ENCODE data around the gene NAPA. TPM values are rescaled to one million over a fixed set of nuclear protein-coding genes. Genes with fewer than 3 reads are reported as not detected.

NAPA gene
- total RNA-seq, 1 experiment from 2014 or later = 61.3 TPM

DNA sequence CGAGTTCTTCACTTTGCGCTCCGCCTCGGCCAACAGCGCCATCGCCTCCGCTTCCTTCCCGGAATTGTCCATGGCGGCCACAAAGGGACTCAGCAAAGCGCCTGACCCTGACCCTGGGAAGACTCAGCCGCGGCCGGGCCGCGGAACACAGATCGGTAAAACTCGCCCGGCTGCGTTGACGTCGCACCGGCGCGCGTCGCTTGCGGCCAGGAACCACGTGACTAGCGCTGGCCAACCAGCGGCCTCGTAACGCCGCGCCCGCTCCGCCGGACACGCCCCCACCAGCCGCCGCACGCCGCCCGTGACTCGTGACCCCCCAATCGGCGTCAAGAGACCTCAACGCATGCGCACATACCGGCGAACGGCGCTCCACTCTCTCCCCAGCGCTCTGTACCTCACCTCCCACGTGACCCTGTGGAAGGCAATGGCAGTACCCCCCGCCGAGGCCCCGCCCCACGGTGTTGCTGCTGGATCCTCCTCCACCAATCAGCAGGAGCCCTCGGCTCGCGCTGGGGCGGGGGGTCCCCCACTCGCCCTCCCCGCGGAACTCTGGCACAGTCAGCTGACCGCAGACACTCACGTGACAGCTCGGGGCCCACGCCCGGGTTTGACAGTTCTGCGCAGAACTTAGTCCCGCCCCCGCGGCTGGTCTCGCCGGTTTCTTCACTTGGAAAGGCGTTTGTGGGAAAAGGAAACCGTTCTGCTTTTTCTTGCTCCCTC is at the start of gene NAPA (continued):
- peak; percentile 99 for TF ChIP-seq USF1 (CRISPR knock-in tag; IDR thresholded peaks at IDR 0.05)
- TF ChIP-seq TEAD4 (CRISPR knock-in tag; IDR thresholded peaks at IDR 0.05) = no peak
- peak; percentile 77; the same call in 1 of the 2 replicates for TF ChIP-seq CREM (CRISPR knock-in tag; IDR thresholded peaks at IDR 0.05)
- TF ChIP-seq GABPB1 (CRISPR knock-in tag; IDR thresholded peaks at IDR 0.05) = 0 out of 2 replicates have a peak, but pooled peaks have one; percentile 13

DNA sequence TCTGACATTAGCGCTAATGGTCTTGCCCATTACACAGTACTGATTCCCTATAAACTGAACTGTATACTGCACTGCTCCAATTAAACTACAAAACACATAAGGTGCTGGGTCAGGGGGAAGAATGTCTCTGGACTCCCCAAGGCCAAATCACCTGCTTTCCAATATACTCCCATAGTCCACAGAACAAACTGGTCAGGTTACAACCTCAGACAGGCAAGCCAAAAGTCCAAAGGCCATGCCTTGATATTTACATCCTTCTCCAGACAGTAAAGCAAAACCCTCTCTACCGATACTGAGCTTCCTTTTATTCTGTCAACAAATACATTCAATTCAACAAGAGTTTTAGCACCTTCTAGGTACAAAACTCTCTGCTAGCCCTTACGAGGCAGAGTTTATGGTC is 49.2 kb upstream of the NAPA start:
- Mint-ChIP-seq H3K27ac (no peak overlapping the region), H3K36me3 (no peaks in the 10 kb centered on the region), H3K27me3 (ENCODE audit: low read depth) (no peaks in the 10 kb centered on the region), H3K9me3 (no peaks in the 10 kb centered on the region), H3K4me1 (peaks cover 13% of the 10 kb centered on the region), H3K4me3 (no peak overlapping the region)
- no peak for TF ChIP-seq ATF3 (CRISPR knock-in tag; conservative IDR thresholded peaks at IDR 0.05)
- no peak for TF ChIP-seq ESRRA (CRISPR knock-in tag; IDR thresholded peaks at IDR 0.05; ENCODE audit: borderline replicate concordance)
- CTCF ChIA-PET = no interaction called here
- ATAC-seq = no peak
- POLR2A ChIA-PET = no interaction called here
- no peak for DNase-seq (ENCODE audit: low spot score)

DNA sequence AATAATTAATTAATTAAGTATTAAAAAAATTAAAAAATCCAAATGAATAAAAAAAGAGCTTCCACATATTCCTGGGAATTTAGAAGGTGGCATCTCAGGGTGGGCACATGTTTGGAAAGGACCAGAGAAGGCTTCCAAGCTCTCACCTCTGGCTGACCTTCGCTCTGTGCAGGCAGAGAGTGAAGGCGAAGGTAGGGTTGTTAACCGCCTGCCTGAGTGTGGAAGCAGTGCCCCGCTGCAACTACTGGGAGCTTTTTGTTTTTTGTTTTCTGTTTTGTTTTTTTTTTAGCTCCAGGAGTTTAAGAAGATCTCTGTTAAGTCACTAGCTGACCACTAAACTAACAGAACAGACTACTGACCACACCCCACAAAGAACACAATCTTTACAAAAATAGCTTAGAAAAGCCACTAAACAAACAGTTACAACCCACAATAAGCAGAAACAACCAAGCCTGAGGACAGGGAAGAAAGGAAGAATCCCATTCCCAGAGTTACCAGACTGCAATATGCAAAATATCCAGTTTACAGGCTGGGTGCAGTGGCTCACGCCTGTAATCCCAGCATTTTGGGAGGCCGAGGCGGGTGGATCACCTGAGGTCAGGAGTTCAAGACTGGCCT is 46.7 kb upstream of the NAPA start:
- no peak; the same call in 1 of the 2 replicates for ATAC-seq
- no peak for TF ChIP-seq TCF7 (CRISPR knock-in tag; IDR thresholded peaks at IDR 0.05; ENCODE audit: low read depth)
- TF ChIP-seq SP1 (CRISPR knock-in tag; conservative IDR thresholded peaks at IDR 0.05) = no peak
- TF ChIP-seq NFYB (CRISPR knock-in tag; conservative IDR thresholded peaks at IDR 0.05; ENCODE audit: low read depth) = no peak
- TF ChIP-seq, protein P1, sequence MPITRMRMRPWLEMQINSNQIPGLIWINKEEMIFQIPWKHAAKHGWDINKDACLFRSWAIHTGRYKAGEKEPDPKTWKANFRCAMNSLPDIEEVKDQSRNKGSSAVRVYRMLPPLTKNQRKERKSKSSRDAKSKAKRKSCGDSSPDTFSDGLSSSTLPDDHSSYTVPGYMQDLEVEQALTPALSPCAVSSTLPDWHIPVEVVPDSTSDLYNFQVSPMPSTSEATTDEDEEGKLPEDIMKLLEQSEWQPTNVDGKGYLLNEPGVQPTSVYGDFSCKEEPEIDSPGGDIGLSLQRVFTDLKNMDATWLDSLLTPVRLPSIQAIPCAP (CRISPR knock-in tag; IDR thresholded peaks at IDR 0.05) = no peak
- no peak for TF ChIP-seq PRRX2 (CRISPR knock-in tag; IDR thresholded peaks at IDR 0.05)
- TF ChIP-seq, protein P2, sequence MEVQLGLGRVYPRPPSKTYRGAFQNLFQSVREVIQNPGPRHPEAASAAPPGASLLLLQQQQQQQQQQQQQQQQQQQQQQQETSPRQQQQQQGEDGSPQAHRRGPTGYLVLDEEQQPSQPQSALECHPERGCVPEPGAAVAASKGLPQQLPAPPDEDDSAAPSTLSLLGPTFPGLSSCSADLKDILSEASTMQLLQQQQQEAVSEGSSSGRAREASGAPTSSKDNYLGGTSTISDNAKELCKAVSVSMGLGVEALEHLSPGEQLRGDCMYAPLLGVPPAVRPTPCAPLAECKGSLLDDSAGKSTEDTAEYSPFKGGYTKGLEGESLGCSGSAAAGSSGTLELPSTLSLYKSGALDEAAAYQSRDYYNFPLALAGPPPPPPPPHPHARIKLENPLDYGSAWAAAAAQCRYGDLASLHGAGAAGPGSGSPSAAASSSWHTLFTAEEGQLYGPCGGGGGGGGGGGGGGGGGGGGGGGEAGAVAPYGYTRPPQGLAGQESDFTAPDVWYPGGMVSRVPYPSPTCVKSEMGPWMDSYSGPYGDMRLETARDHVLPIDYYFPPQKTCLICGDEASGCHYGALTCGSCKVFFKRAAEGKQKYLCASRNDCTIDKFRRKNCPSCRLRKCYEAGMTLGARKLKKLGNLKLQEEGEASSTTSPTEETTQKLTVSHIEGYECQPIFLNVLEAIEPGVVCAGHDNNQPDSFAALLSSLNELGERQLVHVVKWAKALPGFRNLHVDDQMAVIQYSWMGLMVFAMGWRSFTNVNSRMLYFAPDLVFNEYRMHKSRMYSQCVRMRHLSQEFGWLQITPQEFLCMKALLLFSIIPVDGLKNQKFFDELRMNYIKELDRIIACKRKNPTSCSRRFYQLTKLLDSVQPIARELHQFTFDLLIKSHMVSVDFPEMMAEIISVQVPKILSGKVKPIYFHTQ (CRISPR knock-in tag; IDR thresholded peaks at IDR 0.05) = no peak
- TF ChIP-seq ZNF263 (CRISPR knock-in tag; IDR thresholded peaks at IDR 0.05; ENCODE audit: low read depth) = no peak
- TF ChIP-seq CREM (CRISPR knock-in tag; IDR thresholded peaks at IDR 0.05) = no peak
- no peak for TF ChIP-seq GABPB1 (CRISPR knock-in tag; IDR thresholded peaks at IDR 0.05)
- TF ChIP-seq GTF2I (CRISPR knock-in tag; conservative IDR thresholded peaks at IDR 0.05) = no peak
- TF ChIP-seq RELA (CRISPR knock-in tag; IDR thresholded peaks at IDR 0.05; ENCODE audit: borderline replicate concordance) = no peak
- no peak for TF ChIP-seq PRDM15 (CRISPR knock-in tag; IDR thresholded peaks at IDR 0.05)
- TF ChIP-seq ESRRA (CRISPR knock-in tag; IDR thresholded peaks at IDR 0.05; ENCODE audit: borderline replicate concordance) = no peak
- no peak for TF ChIP-seq IRF2 (CRISPR knock-in tag; IDR thresholded peaks at IDR 0.05; ENCODE audit: borderline replicate concordance, low read depth)
- H3K4me1 Mint-ChIP-seq = peaks cover 13% of the 10 kb centered on the region
- no peaks in the 10 kb centered on the region for H3K27me3 Mint-ChIP-seq (ENCODE audit: low read depth)
- POLR2A ChIA-PET = interaction anchor here (1.0 kb wide), 1 partner anchor 11 kb away, joined by 3 read pairs; no protein-coding TSS in a partner anchor
- CTCF ChIA-PET = interaction anchor here (0.6 to 1.7 kb wide), 6 partner anchors 47 to 204 kb away, joined by 3 to 7 read pairs (median 3); partner anchors contain the start of genes BICRA and EHD2
- no peak overlapping the region; the same call in 1 of the 2 replicates for H3K27ac Mint-ChIP-seq
- H3K9me3 Mint-ChIP-seq = no peaks in the 10 kb centered on the region
- no peaks in the 10 kb centered on the region for H3K36me3 Mint-ChIP-seq
- DNase-seq (ENCODE audit: low spot score) = no peak
- H3K4me3 Mint-ChIP-seq = no peak overlapping the region
